ENCODE results near the gene PVALB. TPM values are rescaled to one million over a fixed set of nuclear protein-coding genes. Genes with fewer than 3 reads are reported as not detected.

The PVALB gene
- total and polyA plus RNA-seq, 2 experiments from 2014 or later, result not detected

DNA sequence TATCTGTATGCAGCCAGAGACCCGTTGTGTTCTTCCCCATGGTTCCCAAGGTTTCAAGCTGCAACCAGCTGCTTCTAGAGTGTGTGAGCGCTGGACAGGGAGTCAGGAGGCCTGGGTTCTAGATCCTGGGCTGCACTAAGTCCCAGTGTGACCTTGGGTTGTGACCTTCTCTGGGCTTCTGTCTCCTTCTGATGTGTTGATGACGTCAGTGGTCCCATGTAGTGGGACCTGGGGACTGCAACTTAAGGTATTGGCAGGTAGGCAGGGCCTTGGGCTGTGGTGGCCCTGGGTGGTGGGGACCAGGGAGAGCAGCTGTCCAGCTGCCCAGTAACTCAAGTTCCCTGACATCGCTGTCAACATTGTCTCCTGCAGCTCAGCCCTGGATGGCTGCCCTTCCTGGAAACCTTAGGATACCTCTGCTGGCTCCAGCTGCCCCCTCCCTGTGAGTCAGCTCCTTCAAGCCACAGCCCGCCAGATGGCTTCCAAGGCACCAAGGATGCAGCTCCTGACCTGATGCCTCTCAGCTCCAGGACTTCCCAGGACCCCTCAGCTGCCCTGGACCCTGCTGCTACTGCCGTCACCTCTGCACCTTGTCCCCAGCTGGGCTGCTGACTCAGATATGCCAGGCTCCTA lies 1.3 kb upstream of the PVALB start:
- H3K9me3 ChIP-seq (ENCODE audit: low read depth), result no peaks in the 10 kb centered on the region
- H3K27me3 ChIP-seq, result peaks cover 52% of the 10 kb centered on the region
- H3K27ac ChIP-seq, result no peak overlapping the region
- H3K4me3 ChIP-seq, result no peak overlapping the region
- TF ChIP-seq, protein P1, sequence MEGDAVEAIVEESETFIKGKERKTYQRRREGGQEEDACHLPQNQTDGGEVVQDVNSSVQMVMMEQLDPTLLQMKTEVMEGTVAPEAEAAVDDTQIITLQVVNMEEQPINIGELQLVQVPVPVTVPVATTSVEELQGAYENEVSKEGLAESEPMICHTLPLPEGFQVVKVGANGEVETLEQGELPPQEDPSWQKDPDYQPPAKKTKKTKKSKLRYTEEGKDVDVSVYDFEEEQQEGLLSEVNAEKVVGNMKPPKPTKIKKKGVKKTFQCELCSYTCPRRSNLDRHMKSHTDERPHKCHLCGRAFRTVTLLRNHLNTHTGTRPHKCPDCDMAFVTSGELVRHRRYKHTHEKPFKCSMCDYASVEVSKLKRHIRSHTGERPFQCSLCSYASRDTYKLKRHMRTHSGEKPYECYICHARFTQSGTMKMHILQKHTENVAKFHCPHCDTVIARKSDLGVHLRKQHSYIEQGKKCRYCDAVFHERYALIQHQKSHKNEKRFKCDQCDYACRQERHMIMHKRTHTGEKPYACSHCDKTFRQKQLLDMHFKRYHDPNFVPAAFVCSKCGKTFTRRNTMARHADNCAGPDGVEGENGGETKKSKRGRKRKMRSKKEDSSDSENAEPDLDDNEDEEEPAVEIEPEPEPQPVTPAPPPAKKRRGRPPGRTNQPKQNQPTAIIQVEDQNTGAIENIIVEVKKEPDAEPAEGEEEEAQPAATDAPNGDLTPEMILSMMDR (IDR thresholded peaks at IDR 0.05; ENCODE audit: low read depth, low read length), result no peak
- H3K4me1 ChIP-seq (ENCODE audit: low read depth), result no peaks in the 10 kb centered on the region
- H3K36me3 ChIP-seq, result no peaks in the 10 kb centered on the region
- DNase-seq (ENCODE audit: low read depth in 1 of 2, low spot score in 1 of 2), result no peak

DNA sequence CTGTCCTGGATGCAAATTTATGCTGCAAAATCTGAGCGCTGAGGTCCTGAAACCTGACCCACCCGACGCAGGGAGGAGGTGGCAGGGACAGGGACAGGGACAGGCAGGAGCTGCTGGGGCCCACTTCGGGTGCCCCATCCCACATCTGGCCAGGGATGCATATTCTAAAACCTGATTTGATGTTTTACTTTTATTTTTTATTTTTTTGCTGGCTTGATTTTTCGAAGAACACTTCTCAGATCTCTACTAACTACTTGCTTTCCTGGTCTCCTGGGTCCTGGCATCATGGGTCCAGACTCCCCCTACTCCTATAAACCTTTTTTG lies 652 bp upstream of the PVALB start:
- no peak for DNase-seq (ENCODE audit: low read depth in 1 of 2, low spot score in 1 of 2)
- H3K27me3 ChIP-seq, result peaks cover 52% of the 10 kb centered on the region

DNA sequence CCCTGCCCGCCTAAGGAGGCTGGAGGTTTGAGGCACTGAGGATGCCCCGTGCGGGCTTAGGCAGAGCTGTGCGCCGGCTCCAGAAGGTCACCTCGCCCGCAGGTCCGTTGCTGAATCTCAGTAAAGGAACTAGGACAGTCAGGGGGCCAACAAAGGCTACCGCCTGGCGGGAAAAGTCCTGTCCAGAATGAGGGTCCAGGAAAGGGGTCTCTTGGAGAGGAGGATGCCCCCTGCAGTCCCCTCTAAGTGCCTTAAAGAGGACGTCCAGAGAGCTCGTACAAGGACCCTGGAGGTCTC lies 548 bp downstream of the PVALB start:
- TF ChIP-seq, protein P1 (IDR thresholded peaks at IDR 0.05; ENCODE audit: low read depth, low read length), result no peak
- H3K4me3 ChIP-seq, result peak overlapping the region; percentile 19
- H3K9me3 ChIP-seq (ENCODE audit: low read depth), result no peaks in the 10 kb centered on the region
- peak in 1 of 2 donors; percentile 21 for DNase-seq (ENCODE audit: low read depth in 1 of 2, low spot score in 1 of 2)
- H3K27ac ChIP-seq, result no peak overlapping the region
- H3K4me1 ChIP-seq (ENCODE audit: low read depth), result no peaks in the 10 kb centered on the region
- peaks cover 52% of the 10 kb centered on the region for H3K27me3 ChIP-seq
- no peaks in the 10 kb centered on the region for H3K36me3 ChIP-seq

More for the DNA sequence above, 652 bp upstream of the PVALB start:
- Histone ChIP-seq H3K4me3 (no peak overlapping the region), H3K4me1 (ENCODE audit: low read depth) (no peaks in the 10 kb centered on the region), H3K36me3 (no peaks in the 10 kb centered on the region), H3K9me3 (ENCODE audit: low read depth) (no peaks in the 10 kb centered on the region), H3K27ac (no peak overlapping the region)
- TF ChIP-seq, protein P1 (IDR thresholded peaks at IDR 0.05; ENCODE audit: low read depth, low read length), result no peak

DNA sequence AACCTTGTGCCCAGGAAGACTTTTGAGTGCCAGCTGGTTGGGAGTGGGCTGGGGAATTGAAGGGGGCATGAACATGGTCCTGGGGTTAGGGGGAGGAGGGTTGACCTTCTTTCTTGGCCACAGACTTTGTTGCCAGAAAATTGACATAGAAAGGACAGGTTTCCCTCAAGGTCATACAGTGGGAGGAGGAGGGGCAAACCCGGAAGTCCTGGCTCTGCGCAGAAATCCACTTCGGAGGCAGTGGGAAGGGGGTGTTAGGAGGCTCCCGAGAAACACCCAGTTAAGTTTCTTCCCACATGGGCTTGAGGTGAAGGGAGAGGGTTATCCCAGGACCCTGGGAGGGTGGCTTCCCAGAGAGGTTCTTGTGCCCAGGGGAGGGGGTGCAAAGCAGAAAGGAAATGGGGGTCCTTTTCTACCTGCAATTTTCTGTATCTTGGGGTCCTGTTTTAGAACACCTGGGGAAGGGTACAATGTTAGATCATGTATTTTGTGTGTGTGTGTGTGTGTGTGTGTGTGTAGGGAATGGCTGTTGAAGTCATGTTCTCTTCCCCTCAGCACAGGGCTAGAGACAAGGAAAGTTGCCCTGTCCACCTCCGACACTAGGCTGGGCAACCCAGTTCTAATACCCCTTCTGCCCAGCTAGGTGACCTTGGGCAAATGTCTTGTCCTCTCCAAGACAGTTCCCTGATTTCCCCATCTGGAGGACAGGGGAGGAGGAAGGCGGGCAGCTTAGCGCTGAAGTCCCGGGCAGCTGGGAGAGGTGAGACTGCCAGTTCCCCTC lies 1.1 kb downstream of the PVALB start:
- Histone ChIP-seq H3K4me1 (ENCODE audit: low read depth) (no peaks in the 10 kb centered on the region), H3K9me3 (ENCODE audit: low read depth) (no peaks in the 10 kb centered on the region), H3K27ac (no peak overlapping the region), H3K27me3 (peaks cover 52% of the 10 kb centered on the region), H3K4me3 (no peak overlapping the region), H3K36me3 (no peaks in the 10 kb centered on the region)
- no peak for DNase-seq (ENCODE audit: low read depth in 1 of 2, low spot score in 1 of 2)
- TF ChIP-seq, protein P1 (IDR thresholded peaks at IDR 0.05; ENCODE audit: low read depth, low read length), result no peak

DNA sequence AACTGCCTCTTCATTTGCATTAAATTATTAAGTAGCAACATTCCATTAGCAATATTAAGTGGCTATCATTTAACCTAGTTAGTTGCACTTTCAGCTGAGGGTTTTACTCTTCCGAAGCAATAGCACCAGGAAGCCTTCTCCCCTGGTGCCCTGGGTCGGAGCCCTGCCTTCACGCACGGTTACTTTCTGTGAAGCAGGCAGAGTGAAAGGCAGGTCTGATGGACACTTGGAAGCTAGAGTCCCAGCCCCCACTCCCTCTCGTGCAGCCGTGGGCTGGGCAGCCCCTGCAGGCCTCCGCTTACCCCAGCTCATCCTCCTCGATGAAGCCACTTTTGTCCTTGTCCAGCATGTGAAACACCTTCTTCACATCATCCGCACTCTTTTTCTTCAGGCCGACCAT lies 2.0 kb downstream of the PVALB start:
- Histone ChIP-seq H3K27ac (no peak overlapping the region), H3K4me3 (no peak overlapping the region), H3K4me1 (ENCODE audit: low read depth) (no peaks in the 10 kb centered on the region), H3K36me3 (no peaks in the 10 kb centered on the region), H3K9me3 (ENCODE audit: low read depth) (no peaks in the 10 kb centered on the region), H3K27me3 (peaks cover 52% of the 10 kb centered on the region)
- no peak for DNase-seq (ENCODE audit: low read depth in 1 of 2, low spot score in 1 of 2)
- TF ChIP-seq, protein P1 (IDR thresholded peaks at IDR 0.05; ENCODE audit: low read depth, low read length), result no peak

All from cardiac muscle cell (in vitro differentiated cells and primary cell).